HFF-Myc (cell line): ENCODE data around the gene KCNQ4.
A peak's percentile ranks its signal among the peaks of the same experiment; 100 is the strongest.

Experiments used
- DNase-seq: peaks from one replicate; pipeline ENCODE4 v3.0.0-alpha.2; 2011; ENCODE audit warnings: low read depth; ENCODE audit errors: extremely low read depth
- H3K4me3 ChIP-seq: replicated peaks from 2 replicates; pipeline ENCODE4 v1.5.1; 2011; ENCODE audit warnings: low read depth, mild to moderate bottlenecking, control low read depth, low read length
- CTCF ChIP-seq: IDR thresholded peaks from 2 replicates; pipeline ENCODE4 v1.5.1; 2012; ENCODE audit warnings: mild to moderate bottlenecking, low read depth, low read length, control low read depth; ENCODE audit errors: missing control alignments

KCNQ4 gene

GRCh38 chr1:40777224-40777970 lies 6.2 kb upstream of the KCNQ4 start:
- no peak overlapping the region for H3K4me3 ChIP-seq
- TF ChIP-seq CTCF: no peak
- DNase-seq: no peak

GRCh38 chr1:40780678-40781607 lies 2.6 kb upstream of the KCNQ4 start:
- no peak overlapping the region for H3K4me3 ChIP-seq
- TF ChIP-seq CTCF: no peak
- no peak for DNase-seq

GRCh38 chr1:40781608-40781971 lies 2.0 kb upstream of the KCNQ4 start:
- no peak for DNase-seq
- no peak for TF ChIP-seq CTCF
- no peak overlapping the region for H3K4me3 ChIP-seq

- DNase-seq: no peak
- TF ChIP-seq CTCF: no peak
- no peak overlapping the region for H3K4me3 ChIP-seq
These were observed 1.1 kb upstream of the KCNQ4 start for GRCh38 chr1:40782371-40782956.

DNA sequence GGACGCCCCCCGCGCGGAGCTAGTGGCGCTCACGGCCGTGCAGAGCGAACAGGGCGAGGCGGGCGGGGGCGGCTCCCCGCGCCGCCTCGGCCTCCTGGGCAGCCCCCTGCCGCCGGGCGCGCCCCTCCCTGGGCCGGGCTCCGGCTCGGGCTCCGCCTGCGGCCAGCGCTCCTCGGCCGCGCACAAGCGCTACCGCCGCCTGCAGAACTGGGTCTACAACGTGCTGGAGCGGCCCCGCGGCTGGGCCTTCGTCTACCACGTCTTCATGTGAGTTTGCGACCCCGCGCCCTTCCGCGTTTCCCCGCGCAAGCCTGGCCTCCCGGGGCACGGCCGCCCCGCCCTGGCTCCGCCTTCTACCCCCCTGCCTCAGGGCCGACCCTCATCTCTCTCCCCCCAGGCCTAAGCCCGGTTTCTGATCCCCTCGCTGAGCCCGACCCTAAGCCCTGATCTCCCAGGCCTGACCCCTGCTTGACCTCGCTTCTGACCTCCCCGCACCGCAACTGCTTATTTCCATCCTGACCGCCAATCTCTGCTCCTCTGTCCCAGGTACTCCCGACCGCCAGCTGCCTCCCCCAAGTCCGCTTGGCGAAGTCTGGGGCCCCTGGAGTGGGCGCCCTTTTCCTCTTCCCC lies 669 bp downstream of the KCNQ4 start:
- peak overlapping the region; percentile 21 for H3K4me3 ChIP-seq
- DNase-seq: no peak
- TF ChIP-seq CTCF: no peak

GRCh38 chr1:40784771-40785151 lies 1.2 kb downstream of the KCNQ4 start:
- no peak for DNase-seq
- no peak for TF ChIP-seq CTCF
- H3K4me3 ChIP-seq: no peak overlapping the region
